OCI-LY7 (cell line): ENCODE results near the gene PNMA5. TPM values are rescaled to one million over a fixed set of nuclear protein-coding genes. Genes with fewer than 3 reads are reported as not detected.

Source experiments
- BruUV-seq: library from RNA; stranded (reverse); fragments of 400-500 nt; replicated peaks from 2 replicates; lab custom pipeline; 2021; lab: Mats Ljungman, UMichigan
- CTCF ChIA-PET: fragments of 300-600 bp; sonication (Branson Sonifier 250); formaldehyde crosslinking; loops from one replicate; lab custom pipeline; 2022; ENCODE audit warnings: antibody characterized with exemption; ENCODE audit not compliant: unreplicated experiment; lab: Charles Lee
- POLR2A ChIA-PET: fragments of 300-600 bp; sonication (Branson Sonifier 250); formaldehyde crosslinking; loops from one replicate; lab custom pipeline; 2022; ENCODE audit warnings: antibody characterized with exemption; lab: Charles Lee
- DNase-seq: peaks from one replicate; pipeline ENCODE4 v3.0.0-alpha.2; 2015; ENCODE audit warnings: low spot score
- H2AFZ ChIP-seq: fragments of 200-600 bp; sonication (generic), shearing (Covaris generic); 2 replicates; pipeline ENCODE4 v1.6.1; 2014; ENCODE audit warnings: mild to moderate bottlenecking, antibody characterized with exemption, low read length, moderate library complexity
- H3K27ac ChIP-seq: fragments of 200-600 bp; sonication (generic); 2 replicates; pipeline ENCODE4 v1.5.1; 2014; ENCODE audit warnings: mixed run types, low read depth, mild to moderate bottlenecking, moderate library complexity, low read length, inconsistent platforms; ENCODE audit not compliant: poor library complexity, severe bottlenecking
- H3K36me3 ChIP-seq: fragments of 200-600 bp; sonication (generic); 2 replicates; pipeline ENCODE4 v1.6.1; 2014; ENCODE audit warnings: mild to moderate bottlenecking, antibody characterized with exemption, low read length, moderate library complexity, mixed read lengths; ENCODE audit not compliant: insufficient read depth
- H3K4me1 ChIP-seq: fragments of 200-600 bp; sonication (generic); 2 replicates; pipeline ENCODE4 v1.5.1; 2014; ENCODE audit warnings: mild to moderate bottlenecking, low read length; ENCODE audit not compliant: insufficient read depth, poor library complexity, severe bottlenecking
- H3K4me2 ChIP-seq: fragments of 200-600 bp; sonication (generic); 2 replicates; pipeline ENCODE4 v1.6.1; 2014; ENCODE audit warnings: mild to moderate bottlenecking, low read length
- H3K4me3 ChIP-seq: fragments of 200-600 bp; sonication (generic); 2 replicates; pipeline ENCODE4 v1.5.1; 2014; ENCODE audit warnings: mild to moderate bottlenecking, low read depth, low read length; ENCODE audit not compliant: poor library complexity, severe bottlenecking
- H3K79me2 ChIP-seq: fragments of 200-600 bp; sonication (generic); 2 replicates; pipeline ENCODE4 v1.6.1; 2016; ENCODE audit warnings: low read depth, mild to moderate bottlenecking, low read length, moderate library complexity, mixed read lengths; ENCODE audit not compliant: insufficient read depth
- H3K9me2 ChIP-seq: fragments of 200-600 bp; sonication (generic); 2 replicates; pipeline ENCODE4 v1.6.1; 2016; ENCODE audit warnings: mild to moderate bottlenecking, low read length, mixed read lengths; ENCODE audit not compliant: insufficient read depth
- H3K9me3 ChIP-seq: fragments of 200-600 bp; sonication (generic); 2 replicates; pipeline ENCODE4 v1.6.1; 2014; ENCODE audit warnings: mild to moderate bottlenecking, mixed run types, low read length, mixed read lengths
- H4K20me1 ChIP-seq: fragments of 200-600 bp; sonication (generic); 2 replicates; pipeline ENCODE4 v1.6.1; 2014; ENCODE audit warnings: mild to moderate bottlenecking, antibody characterized with exemption, low read length, moderate library complexity, mixed read lengths; ENCODE audit not compliant: insufficient read depth
- CTCF ChIP-seq: fragments of 200-600 bp; sonication (generic); conservative IDR thresholded peaks from 2 replicates; pipeline ENCODE4 v1.5.1; 2014; ENCODE audit warnings: mild to moderate bottlenecking, antibody characterized with exemption, low read length, moderate library complexity, mixed read lengths
- EZH2phosphoT487 ChIP-seq: fragments of 200-600 bp; sonication (generic); IDR thresholded peaks from 2 replicates; pipeline ENCODE4 v1.6.1; 2018; ENCODE audit warnings: low read depth, borderline replicate concordance, mild to moderate bottlenecking, mixed run types, antibody characterized with exemption, low read length, moderate library complexity, mixed read lengths
- intact Hi-C: fragments of 100-400 bp; cut with micrococcal nuclease; formaldehyde crosslinking; loops from one replicate; pipeline ENCODE4 v1.10.0; 2022; ENCODE audit not compliant: unreplicated experiment
- total RNA-seq, 2 experiments: library from RNA; depleted of rRNA in 1 of 2; stranded (reverse); fragments of >200 nt in 1 of 2; shearing (Covaris generic) in 1 of 2; gene quantifications; 2 replicates each; pipeline ENCODE4 v1.2.3, GENCODE V29; 2014 to 2022

PNMA5 gene
- total RNA-seq, 2 experiments from 2014 or later, result not detected

GRCh38 chrX:152950786-152951185, 43.1 kb downstream of the PNMA5 start:
- no peaks in the 10 kb centered on the region for H3K9me3 ChIP-seq

GRCh38 chrX:152949114-152949513, 44.8 kb downstream of the PNMA5 start:
- TF ChIP-seq EZH2phosphoT487 (no peak), CTCF (no peak)
- BruUV-seq, result no TSS peak

More at GRCh38 chrX:152950786-152951185, 43.1 kb downstream of the PNMA5 start:
- Histone ChIP-seq H3K9me2 (no peaks in the 10 kb centered on the region), H3K4me1 (no peaks in the 10 kb centered on the region), H2AFZ (no peak overlapping the region), H3K27ac (no peak overlapping the region), H4K20me1 (no peaks in the 10 kb centered on the region), H3K79me2 (no peaks in the 10 kb centered on the region), H3K4me2 (no peak overlapping the region), H3K36me3 (no peaks in the 10 kb centered on the region), H3K4me3 (no peak overlapping the region)
- POLR2A ChIA-PET, result interaction anchor here (0.6 kb wide), 1 partner anchor 59 kb away, joined by 3 read pairs; no protein-coding TSS in a partner anchor
- DNase-seq, result no peak
- CTCF ChIA-PET, result no interaction called here
- intact Hi-C loops, result no loop called here
- TF ChIP-seq EZH2phosphoT487 (no peak), CTCF (no peak)
- BruUV-seq, result no TSS peak

GRCh38 chrX:152946681-152947080, 47.2 kb downstream of the PNMA5 start:
- no TSS peak for BruUV-seq
- no peak for TF ChIP-seq CTCF
- TF ChIP-seq EZH2phosphoT487, result no peak
- no peak for DNase-seq
- H3K4me3 ChIP-seq, result no peak overlapping the region
- POLR2A ChIA-PET, result no interaction called here
- no peaks in the 10 kb centered on the region for H3K36me3 ChIP-seq
- H3K4me1 ChIP-seq, result peaks cover 7% of the 10 kb centered on the region
- no peak overlapping the region for H2AFZ ChIP-seq
- intact Hi-C loops, result no loop called here
- H3K79me2 ChIP-seq, result no peaks in the 10 kb centered on the region
- no peak overlapping the region for H3K4me2 ChIP-seq
- H3K27ac ChIP-seq, result no peak overlapping the region
- H4K20me1 ChIP-seq, result no peaks in the 10 kb centered on the region
- no peaks in the 10 kb centered on the region for H3K9me2 ChIP-seq
- no peaks in the 10 kb centered on the region for H3K9me3 ChIP-seq
- CTCF ChIA-PET, result no interaction called here

More at GRCh38 chrX:152949114-152949513, 44.8 kb downstream of the PNMA5 start:
- H3K4me1 ChIP-seq, result no peaks in the 10 kb centered on the region
- POLR2A ChIA-PET, result no interaction called here
- H3K27ac ChIP-seq, result no peak overlapping the region
- no peaks in the 10 kb centered on the region for H3K9me2 ChIP-seq
- no peaks in the 10 kb centered on the region for H3K9me3 ChIP-seq
- CTCF ChIA-PET, result no interaction called here
- no peaks in the 10 kb centered on the region for H4K20me1 ChIP-seq
- intact Hi-C loops, result no loop called here
- H3K36me3 ChIP-seq, result no peaks in the 10 kb centered on the region
- no peak overlapping the region for H3K4me2 ChIP-seq
- H2AFZ ChIP-seq, result no peak overlapping the region
- no peaks in the 10 kb centered on the region for H3K79me2 ChIP-seq
- no peak for DNase-seq
- H3K4me3 ChIP-seq, result no peak overlapping the region
